GM10266 (cell line): ENCODE data around the gene SEMA3A.

Source experiments
- DNase-seq: peaks from one replicate; pipeline ENCODE4 v3.0.0; 2012; ENCODE audit errors: extremely low spot score
- TF ChIP-seq, protein P1 (sequence below): IDR thresholded peaks from 2 replicates; pipeline ENCODE4 v1.5.1; 2012; ENCODE audit warnings: mild to moderate bottlenecking, low read depth; ENCODE audit not compliant: control insufficient read depth, insufficient read depth; ENCODE audit errors: missing control alignments

Gene SEMA3A

DNA sequence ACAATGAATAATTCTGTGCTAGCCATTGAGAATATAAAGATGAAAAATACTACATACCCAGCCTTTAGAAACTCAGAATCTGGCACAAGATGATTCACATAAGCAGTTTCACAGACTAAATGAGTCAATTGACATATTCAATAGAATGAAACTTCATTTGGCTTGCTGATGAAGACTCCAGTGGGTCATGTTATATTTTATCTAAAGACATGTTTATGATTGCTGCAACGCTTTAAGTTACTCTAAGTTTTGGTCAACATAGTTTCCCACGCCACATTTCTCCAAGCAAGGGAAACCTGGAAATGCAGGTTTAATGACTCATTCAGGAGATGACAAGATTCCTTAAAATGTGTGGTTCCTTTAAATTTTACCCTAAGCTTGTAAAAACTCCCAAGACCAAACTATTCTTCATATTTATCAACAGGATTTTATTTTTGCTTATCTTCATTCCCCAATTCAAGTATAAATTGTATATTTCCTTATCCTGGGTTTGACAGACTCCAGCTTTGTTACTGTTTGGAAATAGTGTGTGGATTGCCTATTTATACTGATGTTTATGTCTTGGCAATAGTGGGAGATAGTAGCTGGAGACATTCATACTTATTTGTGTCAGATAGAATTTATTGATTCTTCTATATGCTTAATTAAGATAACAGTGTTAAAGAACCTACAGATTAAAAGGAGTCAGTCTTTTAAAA, 6.6 kb downstream of the SEMA3A start:
- no peak for DNase-seq

DNA sequence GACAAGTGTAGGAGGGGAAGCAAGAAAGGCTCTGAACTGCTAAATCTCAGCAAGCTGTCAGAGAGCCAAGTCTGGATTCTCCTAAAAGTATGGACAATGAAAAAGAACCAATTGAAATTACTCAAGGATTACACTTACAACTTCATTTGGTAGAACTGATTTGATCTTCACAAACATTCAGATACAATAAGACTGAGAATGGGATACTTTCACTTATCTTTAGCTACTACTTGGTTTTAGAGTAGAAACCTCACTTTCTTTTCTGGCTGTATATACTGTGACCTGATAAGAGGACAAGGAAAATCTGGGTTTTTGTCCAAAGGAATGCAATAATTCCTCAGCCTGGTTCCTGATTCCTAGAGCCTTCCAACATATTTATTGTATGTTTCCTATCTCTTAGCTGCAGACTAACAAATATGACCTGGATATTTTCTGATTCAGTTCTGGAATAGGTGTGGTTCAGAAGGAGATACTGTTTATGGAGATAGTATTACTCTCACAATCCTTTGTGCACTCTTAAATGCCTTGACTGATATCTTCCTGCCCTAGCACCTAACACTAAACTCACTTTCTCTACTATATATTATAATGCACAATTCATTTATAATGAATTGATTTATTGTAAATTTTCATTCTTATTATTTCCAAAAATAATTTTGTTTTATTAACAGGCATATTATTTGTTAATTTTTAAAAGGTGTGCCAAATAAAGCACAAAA, 7.3 kb downstream of the SEMA3A start:
- no peak for DNase-seq
- TF ChIP-seq, protein P1, sequence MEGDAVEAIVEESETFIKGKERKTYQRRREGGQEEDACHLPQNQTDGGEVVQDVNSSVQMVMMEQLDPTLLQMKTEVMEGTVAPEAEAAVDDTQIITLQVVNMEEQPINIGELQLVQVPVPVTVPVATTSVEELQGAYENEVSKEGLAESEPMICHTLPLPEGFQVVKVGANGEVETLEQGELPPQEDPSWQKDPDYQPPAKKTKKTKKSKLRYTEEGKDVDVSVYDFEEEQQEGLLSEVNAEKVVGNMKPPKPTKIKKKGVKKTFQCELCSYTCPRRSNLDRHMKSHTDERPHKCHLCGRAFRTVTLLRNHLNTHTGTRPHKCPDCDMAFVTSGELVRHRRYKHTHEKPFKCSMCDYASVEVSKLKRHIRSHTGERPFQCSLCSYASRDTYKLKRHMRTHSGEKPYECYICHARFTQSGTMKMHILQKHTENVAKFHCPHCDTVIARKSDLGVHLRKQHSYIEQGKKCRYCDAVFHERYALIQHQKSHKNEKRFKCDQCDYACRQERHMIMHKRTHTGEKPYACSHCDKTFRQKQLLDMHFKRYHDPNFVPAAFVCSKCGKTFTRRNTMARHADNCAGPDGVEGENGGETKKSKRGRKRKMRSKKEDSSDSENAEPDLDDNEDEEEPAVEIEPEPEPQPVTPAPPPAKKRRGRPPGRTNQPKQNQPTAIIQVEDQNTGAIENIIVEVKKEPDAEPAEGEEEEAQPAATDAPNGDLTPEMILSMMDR: no peak

More for the DNA sequence above, 6.6 kb downstream of the SEMA3A start:
- TF ChIP-seq, protein P1: no peak

DNA sequence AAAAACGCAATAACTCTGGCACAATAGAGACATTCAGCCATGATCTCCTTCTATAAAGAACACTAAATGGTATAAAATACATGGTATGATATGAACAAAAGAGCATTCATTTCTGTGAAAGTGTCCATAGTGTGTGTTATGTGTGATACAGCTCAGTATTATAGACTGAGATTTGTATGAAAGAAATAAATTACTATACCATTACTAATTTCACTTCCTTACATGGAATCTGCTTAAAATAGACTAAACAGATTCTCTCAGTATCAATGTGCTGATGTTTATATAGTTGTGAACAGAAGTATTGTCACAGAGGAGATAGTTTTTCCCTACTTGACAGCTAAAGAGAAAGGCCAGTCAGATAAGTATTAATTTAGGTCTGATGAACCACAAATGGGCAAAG, 10.8 kb downstream of the SEMA3A start:
- TF ChIP-seq, protein P1: no peak

DNA sequence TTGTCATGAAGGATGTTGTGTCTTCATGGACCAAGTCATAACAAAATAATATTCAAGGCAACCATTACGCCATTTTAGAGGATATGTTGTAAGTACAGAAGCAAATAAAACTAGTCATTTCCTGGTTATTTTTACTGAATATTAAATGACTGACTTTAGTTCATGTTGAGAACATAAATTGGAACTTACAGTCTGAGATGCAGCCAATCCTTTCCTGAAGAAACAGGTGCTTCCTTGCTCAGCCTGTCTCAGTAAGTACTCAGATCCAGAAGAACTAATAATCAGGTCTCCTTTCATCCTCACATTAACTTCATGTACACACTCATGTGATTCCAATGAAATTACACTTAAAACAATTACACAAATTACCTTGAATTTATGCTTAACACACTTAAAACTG, 12.3 kb downstream of the SEMA3A start:
- no peak for DNase-seq

More for the DNA sequence above, 10.8 kb downstream of the SEMA3A start:
- DNase-seq: no peak

DNA sequence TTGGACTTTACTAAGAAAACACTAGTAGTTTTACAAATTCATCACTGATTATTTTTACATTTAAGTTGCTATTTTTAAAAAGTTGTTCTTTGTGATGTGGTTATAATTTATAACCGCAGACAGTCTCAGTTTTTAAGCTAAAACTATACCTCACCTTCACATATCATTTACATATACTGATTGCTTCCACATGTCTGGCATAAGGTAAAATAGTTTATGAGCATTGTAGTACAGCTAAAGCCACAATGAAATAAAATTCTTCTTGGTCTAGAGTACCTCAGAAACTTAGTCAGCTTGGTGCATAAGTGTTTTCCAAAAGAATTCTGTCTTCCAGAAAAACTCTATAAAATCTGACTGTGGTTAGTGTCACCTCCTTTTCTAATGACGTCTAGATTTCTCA, 13.0 kb downstream of the SEMA3A start:
- TF ChIP-seq, protein P1: no peak
- no peak for DNase-seq

More for the DNA sequence above, 12.3 kb downstream of the SEMA3A start:
- TF ChIP-seq, protein P1: no peak

DNA sequence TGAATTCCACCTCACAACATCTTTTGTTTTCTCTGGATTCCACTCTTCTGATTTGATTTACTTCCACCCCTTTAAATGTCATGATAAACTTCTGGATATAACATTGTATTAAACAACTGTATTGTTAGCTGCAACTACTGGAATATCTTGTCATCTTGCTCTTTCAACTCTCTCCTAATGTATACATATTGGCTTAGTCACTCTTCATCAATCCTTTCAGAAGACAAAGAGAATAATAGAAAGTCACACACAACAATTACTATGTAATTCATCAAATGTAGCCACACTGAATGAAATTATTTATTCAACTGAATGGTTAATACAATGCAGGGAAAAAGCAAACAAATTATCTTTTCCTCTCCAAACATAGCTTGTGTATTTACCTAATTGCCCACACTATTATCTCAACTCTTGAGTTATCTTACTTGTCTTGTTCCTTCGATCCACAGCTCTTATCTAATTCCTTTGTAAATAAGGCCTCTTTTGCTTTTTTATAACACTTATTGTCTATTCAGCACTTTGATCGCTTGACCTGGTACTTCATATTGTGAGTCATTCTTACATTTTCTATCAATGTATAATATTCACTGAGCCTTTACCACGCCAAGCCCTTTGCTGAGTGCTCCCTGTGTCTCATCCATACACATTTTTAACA, 16.7 kb downstream of the SEMA3A start:
- TF ChIP-seq, protein P1: no peak
- DNase-seq: no peak
